CD14-positive monocyte (primary cell): Measurements from ENCODE around the gene TLNRD1. TPM values are rescaled to one million over a fixed set of nuclear protein-coding genes. Genes with fewer than 3 reads are reported as not detected.
A peak's percentile ranks its signal among the peaks of the same experiment; 100 is the strongest.

Experiments
- DNase-seq, 3 donors: peaks; one replicate each; pipeline ENCODE4 v3.0.0-alpha.2; 2011 to 2022
- H2AFZ ChIP-seq: 2 replicates; pipeline ENCODE4 v1.6.0; 2012; ENCODE audit warnings: mild to moderate bottlenecking, low read depth, low read length, inconsistent platforms; ENCODE audit not compliant: insufficient read depth, poor library complexity, severe bottlenecking
- H3K27ac ChIP-seq, 2 donors: 1 replicate in 1 of 2; 2 replicates in 1 of 2; pipeline ENCODE4 v1.5.1; 2012 to 2013; ENCODE audit warnings: low read length in 2 of 2, control low read depth in 1 of 2, inconsistent platforms in 1 of 2, low read depth in 1 of 2, mild to moderate bottlenecking in 1 of 2
- H3K27me3 ChIP-seq, 2 donors: one replicate each; pipeline versions ENCODE4 v1.6.0 to v1.6.1; 2011 to 2013; ENCODE audit warnings: low read length in 2 of 2; ENCODE audit not compliant: control insufficient read depth in 2 of 2, insufficient read depth in 2 of 2
- H3K36me3 ChIP-seq, 2 donors: replicated peaks in 1 of 2; 1 replicate in 1 of 2; 2 replicates in 1 of 2; pipeline versions ENCODE4 v1.5.1 to v1.6.1; 2012 to 2013; ENCODE audit warnings: low read length in 2 of 2, control low read depth in 1 of 2, inconsistent platforms in 1 of 2, mild to moderate bottlenecking in 1 of 2; ENCODE audit not compliant: insufficient read depth in 2 of 2, control insufficient read depth in 1 of 2
- H3K4me1 ChIP-seq, 2 donors: 1 replicate in 1 of 2; 2 replicates in 1 of 2; pipeline versions ENCODE4 v1.5.1 to v1.6.1; 2012 to 2013; ENCODE audit warnings: low read length in 2 of 2, control low read depth in 1 of 2, inconsistent platforms in 1 of 2, mild to moderate bottlenecking in 1 of 2, moderate library complexity in 1 of 2; ENCODE audit not compliant: insufficient read depth in 2 of 2, control insufficient read depth in 1 of 2
- H3K4me2 ChIP-seq: replicated peaks from 2 replicates; pipeline ENCODE3; 2012; ENCODE audit warnings: low read length, moderate library complexity, mild to moderate bottlenecking; ENCODE audit not compliant: poor library complexity, severe bottlenecking; ENCODE audit errors: extremely low read depth
- H3K4me3 ChIP-seq, 3 experiments: fragments of 200-600 bp in 1 of 3; sonication (generic) in 1 of 3; replicated peaks in 1 of 3; 1 replicate in 2 of 3; 2 replicates in 1 of 3; pipeline ENCODE4 v1.5.1; 2011 to 2013; ENCODE audit warnings: low read length in 3 of 3, mild to moderate bottlenecking in 3 of 3, control low read depth in 2 of 3, low read depth in 2 of 3, inconsistent platforms in 1 of 3, moderate library complexity in 1 of 3
- H3K79me2 ChIP-seq: 2 replicates; pipeline ENCODE4 v1.6.0; 2012; ENCODE audit warnings: mild to moderate bottlenecking, control low read depth, inconsistent platforms, low read length, moderate library complexity; ENCODE audit not compliant: insufficient read depth
- H3K9ac ChIP-seq: 2 replicates; pipeline ENCODE4 v1.6.0; 2017; ENCODE audit warnings: low read length, mild to moderate bottlenecking; ENCODE audit not compliant: insufficient read depth, poor library complexity, severe bottlenecking
- H3K9me3 ChIP-seq, 2 donors: replicated peaks in 1 of 2; 1 replicate in 1 of 2; 2 replicates in 1 of 2; pipeline versions ENCODE4 v1.5.1 to v1.6.1; 2012 to 2013; ENCODE audit warnings: low read length in 2 of 2, control low read depth in 1 of 2; ENCODE audit not compliant: control insufficient read depth in 1 of 2, insufficient read depth in 1 of 2
- H4K20me1 ChIP-seq: 2 replicates; pipeline ENCODE4 v1.6.0; 2012; ENCODE audit warnings: mild to moderate bottlenecking, low read length, control low read depth, moderate library complexity; ENCODE audit not compliant: insufficient read depth
- H3K27ac Mint-ChIP-seq, 7 donors: one replicate each; pipeline ENCODE4 v1.8.0; 2020; ENCODE audit warnings: mild to moderate bottlenecking in 7 of 7, mixed read lengths in 7 of 7, moderate library complexity in 6 of 7, inconsistent platforms in 2 of 7
- H3K27me3 Mint-ChIP-seq, 3 donors: one replicate each; pipeline ENCODE4 v1.8.0; 2021 to 2022; ENCODE audit warnings: low read depth in 3 of 3, mild to moderate bottlenecking in 3 of 3, mixed read lengths in 3 of 3, moderate library complexity in 3 of 3, inconsistent platforms in 1 of 3
- H3K36me3 Mint-ChIP-seq, 2 donors: one replicate each; pipeline ENCODE4 v1.8.0; 2020; ENCODE audit warnings: mixed read lengths in 2 of 2, inconsistent platforms in 1 of 2, mild to moderate bottlenecking in 1 of 2
- H3K4me1 Mint-ChIP-seq: one replicate; pipeline ENCODE4 v1.8.0; 2020; ENCODE audit warnings: mild to moderate bottlenecking, mixed read lengths
- H3K4me3 Mint-ChIP-seq, 2 donors: one replicate each; pipeline ENCODE4 v1.8.0; 2020; ENCODE audit warnings: mild to moderate bottlenecking in 2 of 2, mixed read lengths in 2 of 2, moderate library complexity in 1 of 2
- H3K9me3 Mint-ChIP-seq, 7 donors: one replicate each; pipeline ENCODE4 v1.8.0; 2020 to 2022; ENCODE audit warnings: mixed read lengths in 7 of 7, mild to moderate bottlenecking in 6 of 7, moderate library complexity in 6 of 7, inconsistent platforms in 2 of 7
- CTCF ChIP-seq: fragments of 200-600 bp; IDR thresholded peaks from one replicate; pipeline ENCODE4 v1.8.0; 2022; ENCODE audit warnings: antibody characterized with exemption, mild to moderate bottlenecking
- WGBS: methylation state at CpG from one replicate; pipeline ENCODE4 v1.1.5; 2013; ENCODE audit warnings: missing lambda C conversion rate; ENCODE audit not compliant: insufficient coverage; 5-methylcytosine and 5-hydroxymethylcytosine counted together
- intact Hi-C, 2 donors: fragments of 100-400 bp; cut with micrococcal nuclease; formaldehyde crosslinking; loops; one replicate each; pipeline versions ENCODE4 v1.15.0 to v1.15.1; 2023
- polyA plus RNA-seq, 3 donors: library from polyadenylated mRNA; depleted of rRNA in 1 of 3; unstranded in 2 of 3; stranded (reverse) in 1 of 3; fragments of 300-500 nt in 2 of 3; fragments of >200 nt in 1 of 3; fragmentation: Illumina TruSeq in 2 of 3; gene quantifications; 1 replicate in 2 of 3; 2 replicates in 1 of 3; pipeline ENCODE4 v1.2.3, GENCODE V29; 2012 to 2021

Gene TLNRD1
- polyA plus RNA-seq, 3 donors, result 2.6 to 12.6 (median 3.4) TPM

- no peak for TF ChIP-seq CTCF
- Histone ChIP-seq H3K79me2 (peaks cover 56% of the 10 kb centered on the region), H3K4me3 (peak overlapping the region; percentile 33 to 92 (median 70)), H3K36me3 (peaks cover 7 to 18% of the 10 kb centered on the region in 2 donors), H2AFZ (peak overlapping the region; percentile 91), H3K9me3 (no peaks in the 10 kb centered on the region), H4K20me1 (peaks cover 52% of the 10 kb centered on the region), H3K27ac (peak overlapping the region in 1 of 2 donors; percentile 91), H3K9ac (peak overlapping the region; percentile 90), H3K4me2 (peak overlapping the region; percentile 91), H3K27me3 (no peaks in the 10 kb centered on the region), H3K4me1 (peaks cover 17 to 33% of the 10 kb centered on the region in 2 donors)
- Mint-ChIP-seq H3K36me3 (peaks cover 17 to 24% of the 10 kb centered on the region in 2 donors), H3K4me3 (peak overlapping the region; percentile 67 to 71), H3K4me1 (peaks cover 36% of the 10 kb centered on the region), H3K27me3 (peaks cover 0 to 3% (median 0%) of the 10 kb centered on the region in 3 donors), H3K9me3 (no peaks in the 10 kb centered on the region), H3K27ac (no peak overlapping the region)
- WGBS, result 88% methylated on average over 89 of the region's 89 CpGs
- no peak for DNase-seq
- intact Hi-C loops, result loop anchor here (2.0 to 10.0 kb wide), 4 partner anchors 20 to 292 kb away; no protein-coding TSS in a partner anchor
Measured at GRCh38 chr15:81002331-81003096, 1.8 kb downstream of the TLNRD1 start.

GRCh38 chr15:81003097-81003350 lies 2.3 kb downstream of the TLNRD1 start:
- TF ChIP-seq CTCF, result no peak
- H3K27ac ChIP-seq, result no peak overlapping the region
- H2AFZ ChIP-seq, result no peak overlapping the region
- no peak overlapping the region for H3K4me3 Mint-ChIP-seq
- no peak overlapping the region for H3K4me2 ChIP-seq
- DNase-seq, result no peak
- intact Hi-C loops, result loop anchor here (2.0 to 10.0 kb wide), 4 partner anchors 20 to 292 kb away; no protein-coding TSS in a partner anchor
- peaks cover 17 to 24% of the 10 kb centered on the region in 2 donors for H3K36me3 Mint-ChIP-seq
- WGBS, result 99% methylated on average over 18 of the region's 19 CpGs
- peaks cover 0 to 3% (median 0%) of the 10 kb centered on the region in 3 donors for H3K27me3 Mint-ChIP-seq
- peaks cover 37% of the 10 kb centered on the region for H3K4me1 Mint-ChIP-seq
- H3K79me2 ChIP-seq, result peaks cover 57% of the 10 kb centered on the region
- no peak overlapping the region for H3K4me3 ChIP-seq
- H3K9ac ChIP-seq, result no peak overlapping the region
- peaks cover 17 to 33% of the 10 kb centered on the region in 2 donors for H3K4me1 ChIP-seq
- no peaks in the 10 kb centered on the region for H3K27me3 ChIP-seq
- H3K9me3 Mint-ChIP-seq, result no peaks in the 10 kb centered on the region
- H3K36me3 ChIP-seq, result peaks cover 7 to 18% of the 10 kb centered on the region in 2 donors
- no peak overlapping the region for H3K27ac Mint-ChIP-seq
- peaks cover 57% of the 10 kb centered on the region for H4K20me1 ChIP-seq
- no peaks in the 10 kb centered on the region for H3K9me3 ChIP-seq
